ENCODE results near the gene EIF3CL.
"Not testable (repeated sequence)": the region's sequence is repeated elsewhere in the genome, so short reads cannot be mapped to it uniquely, and the experiment has no call there.

EIF3CL gene

GRCh38 chr16:28403220-28404072 lies at the start of gene EIF3CL:
EIF3CL (minus strand) TSS chr16:28403841; CDS start chr16:28403618, 223 bp downstream.
- DNase-seq (ENCODE audit: low read depth) = not testable (repeated sequence)

GRCh38 chr16:28447081-28447480 lies 43.4 kb upstream of the EIF3CL start:
- not testable (repeated sequence) for DNase-seq (ENCODE audit: low read depth)

- DNase-seq (ENCODE audit: low read depth) = not testable (repeated sequence)
These were observed 42.7 kb upstream of the EIF3CL start for GRCh38 chr16:28446388-28446787.

GRCh38 chr16:28443943-28444342 lies 40.3 kb upstream of the EIF3CL start:
- not testable (repeated sequence) for DNase-seq (ENCODE audit: low read depth)

GRCh38 chr16:28438899-28439298 lies 35.3 kb upstream of the EIF3CL start:
- DNase-seq (ENCODE audit: low read depth) = not testable (repeated sequence)

- not testable (repeated sequence) for DNase-seq (ENCODE audit: low read depth)
These were observed 31.7 kb upstream of the EIF3CL start for GRCh38 chr16:28435340-28435739.

GRCh38 chr16:28426060-28426680 lies 22.5 kb upstream of the EIF3CL start:
- not testable (repeated sequence) for DNase-seq (ENCODE audit: low read depth)

- not testable (repeated sequence) for DNase-seq (ENCODE audit: low read depth)
These were observed 17.6 kb upstream of the EIF3CL start for GRCh38 chr16:28421071-28421750.

- not testable (repeated sequence) for DNase-seq (ENCODE audit: low read depth)
These were observed 13.4 kb upstream of the EIF3CL start for GRCh38 chr16:28417033-28417432.

GRCh38 chr16:28414530-28414929 lies 10.9 kb upstream of the EIF3CL start:
- peak; percentile 0 for DNase-seq (ENCODE audit: low read depth)

- DNase-seq (ENCODE audit: low read depth) = not testable (repeated sequence)
These were observed 9.9 kb upstream of the EIF3CL start for GRCh38 chr16:28413585-28413984.

GRCh38 chr16:28392054-28392453 lies 11.6 kb downstream of the EIF3CL start:
- not testable (repeated sequence) for DNase-seq (ENCODE audit: low read depth)

GRCh38 chr16:28382177-28382867 lies 21.3 kb downstream of the EIF3CL start:
- not testable (repeated sequence) for DNase-seq (ENCODE audit: low read depth)

GRCh38 chr16:28377822-28378221 lies 25.8 kb downstream of the EIF3CL start:
- not testable (repeated sequence) for DNase-seq (ENCODE audit: low read depth)

- not testable (repeated sequence) for DNase-seq (ENCODE audit: low read depth)
These were observed 26.5 kb downstream of the EIF3CL start for GRCh38 chr16:28377108-28377625.

- not testable (repeated sequence) for DNase-seq (ENCODE audit: low read depth)
These were observed 28.5 kb downstream of the EIF3CL start for GRCh38 chr16:28375115-28375514.

GRCh38 chr16:28374281-28374680 lies 29.4 kb downstream of the EIF3CL start:
- DNase-seq (ENCODE audit: low read depth) = not testable (repeated sequence)

GRCh38 chr16:28367926-28368325 lies 35.7 kb downstream of the EIF3CL start:
- not testable (repeated sequence) for DNase-seq (ENCODE audit: low read depth)

GRCh38 chr16:28364268-28365173 lies 39.1 kb downstream of the EIF3CL start:
- not testable (repeated sequence) for DNase-seq (ENCODE audit: low read depth)

- DNase-seq (ENCODE audit: low read depth) = not testable (repeated sequence)
These were observed 40.2 kb downstream of the EIF3CL start, which contains the start of gene NPIPB6 for GRCh38 chr16:28363408-28363807. NPIPB6 (minus strand) TSS chr16:28363508; CDS start chr16:28362822, 686 bp downstream.

All from fibroblast of gingiva (primary cell).